Measurements from ENCODE around the gene BOC. TPM values are rescaled to one million over a fixed set of nuclear protein-coding genes. Genes with fewer than 3 reads are reported as not detected.

The BOC gene
- total and polyA plus RNA-seq, 2 of the 4 experiments (the other 2 are of a cell fraction): 6.8 to 15.2 TPM

- H2AK5ac ChIP-seq (ENCODE audit: low read depth, low read length): peak overlapping the region; percentile 50; the same call in 1 of the 2 replicates
- intact Hi-C loops (cut with micrococcal nuclease) (no loop called here), dilution Hi-C loops (cut with HindIII; ENCODE audit: low sequenced_read_pairs, unreplicated experiment) (no loop called here), in situ Hi-C loops (cut with MboI; ENCODE audit: low sequenced_read_pairs) (no loop called here)
- peaks cover 16% of the 10 kb centered on the region for H3K9me1 ChIP-seq (ENCODE audit: insufficient read depth, low read length)
- no peak overlapping the region for H4K91ac ChIP-seq (ENCODE audit: insufficient read depth, low read depth, low read length)
- H2BK20ac ChIP-seq (ENCODE audit: low read depth, low read length): no peak overlapping the region; the same call in 1 of the 2 replicates
- BruUV-seq (replicated peaks): no TSS peak
- no peak overlapping the region for H3K23ac ChIP-seq (ENCODE audit: low read depth, low read length)
- no peak overlapping the region for H4K5ac ChIP-seq (ENCODE audit: low read depth, low read length)
- no CpG with 5 or more reads among the region's 7 CpGs for WGBS, 2 experiments (ENCODE audit: extremely low coverage in 2 of 2, insufficient read length in 1 of 2)
- no peak overlapping the region for H2AK9ac ChIP-seq (replicated peaks; ENCODE audit: low read depth, low read length, poor library complexity)
- peaks cover 9% of the 10 kb centered on the region; the same call in 1 of the 2 replicates for H3K4me1 ChIP-seq (ENCODE audit: control insufficient read depth, insufficient read depth, low read length)
- H3K18ac ChIP-seq (ENCODE audit: low read depth, low read length): no peak overlapping the region
- H4K8ac ChIP-seq (ENCODE audit: low read depth in 2 of 2, low read length in 2 of 2): no peak overlapping the region
- H3K56ac ChIP-seq (ENCODE audit: extremely low read depth, insufficient read depth, low read length): no peak overlapping the region
- ChIA-PET CTCF (no interaction called here), POLR2A (ENCODE audit: unreplicated experiment) (no interaction called here)
- no peak overlapping the region for H2BK120ac ChIP-seq (ENCODE audit: low read depth, low read length)
- no peak for DNase-seq
- no peak overlapping the region for H3K4me2 ChIP-seq (ENCODE audit: low read depth, low read length)
- peaks cover 23% of the 10 kb centered on the region for H3K36me3 ChIP-seq (ENCODE audit: control insufficient read depth, insufficient read depth, low read length)
- H2AFZ ChIP-seq (replicated peaks; ENCODE audit: low read length, poor library complexity): no peak overlapping the region
- no peak overlapping the region for H2BK15ac ChIP-seq (ENCODE audit: low read depth, low read length)
- H3K9me3 ChIP-seq (ENCODE audit: control insufficient read depth, insufficient read depth, low read length): no peaks in the 10 kb centered on the region
- no peaks in the 10 kb centered on the region for H3K79me1 ChIP-seq (ENCODE audit: low read depth in 1 of 2, low read length in 2 of 2)
- peaks cover 3% of the 10 kb centered on the region; the same call in 1 of the 2 replicates for H4K20me1 ChIP-seq (ENCODE audit: insufficient read depth, low read length)
- H2BK5ac ChIP-seq (ENCODE audit: low read depth, low read length, poor library complexity, severe bottlenecking): no peak overlapping the region
- no peak overlapping the region for H3K4me3 ChIP-seq (ENCODE audit: insufficient read depth, low read depth, low read length)
- no peak overlapping the region for H3K9ac ChIP-seq (ENCODE audit: low read depth, low read length)
- no peak overlapping the region for H3K4ac ChIP-seq (ENCODE audit: low read depth, low read length)
- no peak for ATAC-seq (ENCODE audit: low read depth)
- H3K27me3 ChIP-seq (ENCODE audit: control insufficient read depth, insufficient read depth, low read length): no peaks in the 10 kb centered on the region
- TF ChIP-seq RCOR1 (IDR thresholded peaks at IDR 0.05; ENCODE audit: insufficient replicate concordance, low read length) (no peak), MXI1 (IDR thresholded peaks at IDR 0.05; ENCODE audit: borderline replicate concordance, low read depth, low read length) (no peak), CHD1 (IDR thresholded peaks at IDR 0.05; ENCODE audit: low read depth, low read length) (no peak), POLR2A (IDR thresholded peaks at IDR 0.05; ENCODE audit: low read depth, low read length) (no peak), NFE2L2 (IDR thresholded peaks at IDR 0.05; ENCODE audit: low read depth, low read length) (no peak), RFX5 (IDR thresholded peaks at IDR 0.05; ENCODE audit: low read depth, low read length) (no peak), RAD21 (IDR thresholded peaks at IDR 0.05; ENCODE audit: low read length) (no peak), SMC3 (IDR thresholded peaks at IDR 0.05; ENCODE audit: low read depth, low read length) (no peak), CTCF (conservative IDR thresholded peaks at IDR 0.05; ENCODE audit: low read depth, low read length) (no peak), BHLHE40 (IDR thresholded peaks at IDR 0.05; ENCODE audit: low read depth, low read length) (no peak), MAFK (IDR thresholded peaks at IDR 0.05; ENCODE audit: low read depth, low read length) (no peak), CEBPB (IDR thresholded peaks at IDR 0.05; ENCODE audit: low read depth, low read length) (no peak), FOS (IDR thresholded peaks at IDR 0.05; ENCODE audit: low read depth, low read length) (no peak), MAZ (IDR thresholded peaks at IDR 0.05; ENCODE audit: borderline replicate concordance, low read depth, low read length) (no peak)
- TF ChIP-seq, protein P1, sequence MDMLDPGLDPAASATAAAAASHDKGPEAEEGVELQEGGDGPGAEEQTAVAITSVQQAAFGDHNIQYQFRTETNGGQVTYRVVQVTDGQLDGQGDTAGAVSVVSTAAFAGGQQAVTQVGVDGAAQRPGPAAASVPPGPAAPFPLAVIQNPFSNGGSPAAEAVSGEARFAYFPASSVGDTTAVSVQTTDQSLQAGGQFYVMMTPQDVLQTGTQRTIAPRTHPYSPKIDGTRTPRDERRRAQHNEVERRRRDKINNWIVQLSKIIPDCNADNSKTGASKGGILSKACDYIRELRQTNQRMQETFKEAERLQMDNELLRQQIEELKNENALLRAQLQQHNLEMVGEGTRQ (IDR thresholded peaks at IDR 0.05; ENCODE audit: low read depth, low read length): no peak
- TF ChIP-seq, protein P2, sequence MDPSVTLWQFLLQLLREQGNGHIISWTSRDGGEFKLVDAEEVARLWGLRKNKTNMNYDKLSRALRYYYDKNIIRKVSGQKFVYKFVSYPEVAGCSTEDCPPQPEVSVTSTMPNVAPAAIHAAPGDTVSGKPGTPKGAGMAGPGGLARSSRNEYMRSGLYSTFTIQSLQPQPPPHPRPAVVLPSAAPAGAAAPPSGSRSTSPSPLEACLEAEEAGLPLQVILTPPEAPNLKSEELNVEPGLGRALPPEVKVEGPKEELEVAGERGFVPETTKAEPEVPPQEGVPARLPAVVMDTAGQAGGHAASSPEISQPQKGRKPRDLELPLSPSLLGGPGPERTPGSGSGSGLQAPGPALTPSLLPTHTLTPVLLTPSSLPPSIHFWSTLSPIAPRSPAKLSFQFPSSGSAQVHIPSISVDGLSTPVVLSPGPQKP (IDR thresholded peaks at IDR 0.05; ENCODE audit: borderline replicate concordance, low read depth, low read length): no peak
- no peak overlapping the region for H3K14ac ChIP-seq (replicated peaks; ENCODE audit: low read depth, low read length)
- no peak overlapping the region for H3K27ac ChIP-seq (ENCODE audit: insufficient read depth, low read length)
These were observed 36.5 kb downstream of the BOC start for GRCh38 chr3:113247675-113248458.
